HCT116 (cell line): ENCODE results near the gene CYB561A3. TPM values are rescaled to one million over a fixed set of nuclear protein-coding genes. Genes with fewer than 3 reads are reported as not detected.

ENCODE experiments used
- ATAC-seq: fragments of 200-7000 bp; cut with Tn5 transposase; 2 replicates; pipeline ENCODE4 v1.9.1; 2020; ENCODE audit warnings: mild to moderate bottlenecking, moderate library complexity
- BruUV-seq: library from RNA; stranded (reverse); fragments of 400-500 nt; replicated peaks from 2 replicates; lab custom pipeline; 2021; lab: Mats Ljungman, UMichigan
- CTCF ChIA-PET: fragments of 300-600 bp; sonication (Branson Sonifier 250); formaldehyde crosslinking; loops from one replicate; lab custom pipeline; 2021; ENCODE audit warnings: antibody characterized with exemption; lab: Charles Lee
- POLR2A ChIA-PET: fragments of 300-600, 350-600 bp; sonication (Branson Sonifier 250); formaldehyde crosslinking; loops from one replicate; lab custom pipeline; 2021; ENCODE audit warnings: antibody characterized with exemption; lab: Charles Lee
- RAD21 ChIA-PET, 2 experiments: fragments of 300-600 bp; sonication (Branson Sonifier 250); formaldehyde crosslinking; loops; one replicate each; lab custom pipeline; 2023; ENCODE audit warnings: low total read pairs in 2 of 2; ENCODE audit not compliant: uncharacterized antibody in 2 of 2, unreplicated experiment in 2 of 2, low non-redundant PET in 1 of 2; lab: Charles Lee
- DNase-seq: peaks from one replicate; pipeline ENCODE4 v3.0.0-alpha.2; 2010; ENCODE audit warnings: low read depth, low spot score
- H2AFZ ChIP-seq: fragments of 200-600 bp; shearing (Covaris generic), sonication (generic); 2 replicates; pipeline ENCODE4 v1.6.1; 2017; ENCODE audit warnings: low read depth, mixed run types, mixed read lengths, antibody characterized with exemption, low read length; ENCODE audit not compliant: poor library complexity, severe bottlenecking
- H3K27ac ChIP-seq: 2 replicates; pipeline ENCODE4 v1.5.1; 2012; ENCODE audit warnings: low read depth, low read length
- H3K27me3 ChIP-seq: fragments of 200-600 bp; sonication (generic); 2 replicates; pipeline ENCODE4 v1.6.1; 2016; ENCODE audit warnings: mixed run types, low read length, mixed read lengths; ENCODE audit not compliant: insufficient read depth
- H3K36me3 ChIP-seq, 2 experiments: fragments of 200-500 bp in 1 of 2; fragments of 200-600 bp in 1 of 2; sonication (Bioruptor generic) in 1 of 2; sonication (generic) in 1 of 2; 2 replicates each; pipeline versions ENCODE4 v1.5.1 to v1.6.1; 2014 to 2016; ENCODE audit warnings: low read length in 2 of 2, inconsistent platforms in 1 of 2, mixed read lengths in 1 of 2, mixed run types in 1 of 2; ENCODE audit not compliant: insufficient read depth in 2 of 2, control insufficient read depth in 1 of 2
- H3K4me1 ChIP-seq, 2 experiments: fragments of 200-600 bp in 1 of 2; sonication (generic) in 1 of 2; 2 replicates each; pipeline versions ENCODE4 v1.5.1 to v1.6.1; 2012 to 2017; ENCODE audit warnings: low read length in 2 of 2, inconsistent platforms in 1 of 2, mild to moderate bottlenecking in 1 of 2, mixed read lengths in 1 of 2, mixed run types in 1 of 2, moderate library complexity in 1 of 2; ENCODE audit not compliant: insufficient read depth in 2 of 2, control insufficient read depth in 1 of 2
- H3K4me2 ChIP-seq: fragments of 200-600 bp; sonication (generic); 2 replicates; pipeline ENCODE4 v1.6.1; 2017; ENCODE audit warnings: mixed run types, low read length, mixed read lengths
- H3K4me3 ChIP-seq, 2 experiments: fragments of 200-600 bp in 1 of 2; sonication (generic) in 1 of 2; replicated peaks in 1 of 2; 2 replicates each; pipeline ENCODE4 v1.5.1; 2011 to 2016; ENCODE audit warnings: low read length in 2 of 2, control low read depth in 1 of 2, low read depth in 1 of 2, mild to moderate bottlenecking in 1 of 2, mixed read lengths in 1 of 2, mixed run types in 1 of 2
- H3K79me2 ChIP-seq: fragments of 200-600 bp; sonication (generic); 2 replicates; pipeline ENCODE4 v1.6.1; 2017; ENCODE audit warnings: mild to moderate bottlenecking, mixed run types, low read length, moderate library complexity, mixed read lengths; ENCODE audit not compliant: insufficient read depth
- H3K9ac ChIP-seq: fragments of 200-600 bp; sonication (generic); 2 replicates; pipeline ENCODE4 v1.6.1; 2016; ENCODE audit warnings: low read length, mixed read lengths
- H3K9me2 ChIP-seq: fragments of 200-600 bp; sonication (generic), shearing (Covaris generic); 2 replicates; pipeline ENCODE4 v1.6.1; 2017; ENCODE audit warnings: mixed run types, mild to moderate bottlenecking, moderate library complexity; ENCODE audit not compliant: insufficient read depth
- H3K9me3 ChIP-seq, 2 experiments: fragments of 200-500 bp in 1 of 2; fragments of 200-600 bp in 1 of 2; sonication (Bioruptor generic) in 1 of 2; sonication (generic) in 1 of 2; 2 replicates each; pipeline ENCODE4 v1.6.1; 2014 to 2017; ENCODE audit warnings: low read length in 2 of 2, mixed read lengths in 2 of 2, inconsistent platforms in 1 of 2, low read depth in 1 of 2, mild to moderate bottlenecking in 1 of 2, mixed run types in 1 of 2, moderate library complexity in 1 of 2; ENCODE audit not compliant: control insufficient read depth in 1 of 2, insufficient read depth in 1 of 2
- H4K20me1 ChIP-seq: fragments of 200-600 bp; sonication (generic), shearing (Covaris generic); 2 replicates; pipeline ENCODE4 v1.6.1; 2017; ENCODE audit warnings: mixed run types, mild to moderate bottlenecking, moderate library complexity; ENCODE audit not compliant: insufficient read depth
- CEBPB ChIP-seq: IDR thresholded peaks from 2 replicates; pipeline ENCODE4 v1.6.1; 2012; ENCODE audit warnings: low read depth
- EGR1 ChIP-seq: IDR thresholded peaks from 2 replicates; pipeline ENCODE4 v1.6.1; 2012; ENCODE audit warnings: low read depth
- ELF1 ChIP-seq: IDR thresholded peaks from 2 replicates; pipeline ENCODE4 v1.6.1; 2012; ENCODE audit warnings: low read depth, borderline replicate concordance
- EZH2 ChIP-seq: fragments of 200-600 bp; sonication (generic); IDR thresholded peaks from 2 replicates; pipeline ENCODE4 v1.6.1; 2017; ENCODE audit warnings: antibody characterized with exemption, mixed run types
- EZH2phosphoT487 ChIP-seq: fragments of 200-600 bp; IDR thresholded peaks from 2 replicates; pipeline ENCODE4 v1.6.1; 2018; ENCODE audit warnings: antibody characterized with exemption, borderline replicate concordance
- FOSL1 ChIP-seq: IDR thresholded peaks from 2 replicates; pipeline ENCODE4 v1.6.1; 2012; ENCODE audit warnings: low read depth
- JUND ChIP-seq: IDR thresholded peaks from 2 replicates; pipeline ENCODE4 v1.6.1; 2012
- POLR2A ChIP-seq: IDR thresholded peaks from 2 replicates; pipeline ENCODE4 v1.7.0; 2011; ENCODE audit warnings: borderline replicate concordance; ENCODE audit not compliant: insufficient read depth, insufficient read length; ENCODE audit errors: extremely low read depth
- POLR2AphosphoS5 ChIP-seq: IDR thresholded peaks from 2 replicates; pipeline ENCODE4 v1.6.1; 2011; ENCODE audit warnings: mild to moderate bottlenecking, low read depth, low read length, moderate library complexity
- RAD21 ChIP-seq: IDR thresholded peaks from 2 replicates; pipeline ENCODE4 v1.6.1; 2012; ENCODE audit warnings: low read depth, mild to moderate bottlenecking
- SIN3A ChIP-seq: IDR thresholded peaks from 2 replicates; pipeline ENCODE4 v1.6.1; 2012; ENCODE audit warnings: low read depth
- SP1 ChIP-seq: IDR thresholded peaks from 2 replicates; pipeline ENCODE4 v1.6.1; 2012; ENCODE audit warnings: low read depth
- SRF ChIP-seq: IDR thresholded peaks from 2 replicates; pipeline ENCODE4 v1.6.1; 2012; ENCODE audit warnings: low read depth
- TCF7L2 ChIP-seq: IDR thresholded peaks from 2 replicates; pipeline ENCODE4 v1.7.0; 2011; ENCODE audit warnings: borderline replicate concordance, inconsistent platforms; ENCODE audit not compliant: insufficient read depth, insufficient read length; ENCODE audit errors: extremely low read depth
- YY1 ChIP-seq: IDR thresholded peaks from 2 replicates; pipeline ENCODE4 v1.6.1; 2011; ENCODE audit warnings: low read length, low read depth, moderate library complexity, mild to moderate bottlenecking; ENCODE audit not compliant: insufficient replicate concordance; ENCODE audit errors: extremely low read depth
- ZFX ChIP-seq: fragments of 450-650 bp; IDR thresholded peaks from 2 replicates; pipeline ENCODE4 v1.6.1; 2017
- intact Hi-C: fragments of 100-400 bp; cut with micrococcal nuclease; formaldehyde crosslinking; loops from 2 replicates; pipeline ENCODE4 v1.10.0; 2022
- total RNA-seq: library from RNA; stranded (reverse); gene quantifications from one replicate; pipeline ENCODE4 v1.2.1, GENCODE V29; 2021; ENCODE audit not compliant: unreplicated experiment
- TF ChIP-seq, protein P1 (sequence below): IDR thresholded peaks from 2 replicates; pipeline ENCODE4 v1.6.1; 2011; ENCODE audit warnings: mild to moderate bottlenecking, low read length, moderate library complexity; ENCODE audit not compliant: insufficient replicate concordance; ENCODE audit errors: extremely low read depth
- TF ChIP-seq, protein P2 (sequence below), 3 experiments: fragments of 200-600 bp in 1 of 3; sonication (generic) in 1 of 3; IDR thresholded peaks in 2 of 3; conservative IDR thresholded peaks in 1 of 3; 2 replicates each; pipeline ENCODE4 v1.5.1; 2012 to 2017; ENCODE audit warnings: low read depth in 2 of 3, low read length in 2 of 3, antibody characterized with exemption in 1 of 3, borderline replicate concordance in 1 of 3, control low read depth in 1 of 3, mild to moderate bottlenecking in 1 of 3, mixed read lengths in 1 of 3, mixed run types in 1 of 3, moderate library complexity in 1 of 3; ENCODE audit not compliant: insufficient read depth in 1 of 3
- TF ChIP-seq, protein P3 (sequence below): IDR thresholded peaks from 2 replicates; pipeline ENCODE4 v1.6.1; 2012; ENCODE audit warnings: low read depth
- TF ChIP-seq, protein P4 (sequence below): IDR thresholded peaks from 2 replicates; pipeline ENCODE4 v1.6.1; 2012

Gene CYB561A3
- total RNA-seq, 1 experiment from 2014 or later: 34.1 TPM

DNA sequence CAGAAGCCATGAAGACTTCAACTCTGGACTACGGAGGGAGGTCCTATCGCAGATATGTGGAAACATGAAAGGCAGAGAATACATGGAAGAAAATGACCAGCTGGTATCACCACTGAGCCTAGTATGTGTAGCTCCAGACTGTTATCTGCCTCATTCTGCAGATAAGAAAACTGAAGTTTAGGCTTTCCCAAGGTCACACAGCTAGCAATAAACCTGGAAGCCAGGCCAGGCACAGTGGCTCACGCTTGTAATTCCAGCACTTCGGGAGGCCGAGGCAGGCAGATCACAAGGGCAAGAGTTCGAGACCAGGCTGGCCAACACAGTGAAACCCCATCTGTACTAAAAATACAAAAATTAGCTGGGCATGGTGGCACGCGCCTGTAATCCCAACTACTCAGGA, 50.9 kb downstream of the CYB561A3 start:
- POLR2A ChIA-PET: no interaction called here
- ATAC-seq (no peak), DNase-seq (no peak)
- H3K79me2 ChIP-seq: peaks cover 9% of the 10 kb centered on the region
- H3K9ac ChIP-seq: no peak overlapping the region
- no peak overlapping the region for H3K27ac ChIP-seq
- no peak overlapping the region for H2AFZ ChIP-seq
- H3K9me2 ChIP-seq: no peaks in the 10 kb centered on the region
- H3K27me3 ChIP-seq: no peaks in the 10 kb centered on the region
- peaks cover 76 to 89% of the 10 kb centered on the region in 2 experiments; a peak in 3 of 4 replicates for H3K36me3 ChIP-seq
- no peaks in the 10 kb centered on the region for H3K9me3 ChIP-seq
- intact Hi-C loops: no loop called here
- H3K4me3 ChIP-seq: no peak overlapping the region
- RAD21 ChIA-PET: no interaction called here
- CTCF ChIA-PET: no interaction called here
- H3K4me2 ChIP-seq: no peak overlapping the region
- peaks cover 4% of the 10 kb centered on the region; the same call in 1 of the 2 replicates for H4K20me1 ChIP-seq
- TF ChIP-seq SP1 (no peak), POLR2A (no peak), CEBPB (no peak), SIN3A (no peak), EGR1 (no peak), POLR2AphosphoS5 (no peak), ZFX (no peak), FOSL1 (no peak), YY1 (no peak), EZH2phosphoT487 (no peak), ELF1 (no peak), TCF7L2 (no peak), EZH2 (no peak), SRF (no peak), RAD21 (no peak), JUND (no peak)
- TF ChIP-seq, protein P1, sequence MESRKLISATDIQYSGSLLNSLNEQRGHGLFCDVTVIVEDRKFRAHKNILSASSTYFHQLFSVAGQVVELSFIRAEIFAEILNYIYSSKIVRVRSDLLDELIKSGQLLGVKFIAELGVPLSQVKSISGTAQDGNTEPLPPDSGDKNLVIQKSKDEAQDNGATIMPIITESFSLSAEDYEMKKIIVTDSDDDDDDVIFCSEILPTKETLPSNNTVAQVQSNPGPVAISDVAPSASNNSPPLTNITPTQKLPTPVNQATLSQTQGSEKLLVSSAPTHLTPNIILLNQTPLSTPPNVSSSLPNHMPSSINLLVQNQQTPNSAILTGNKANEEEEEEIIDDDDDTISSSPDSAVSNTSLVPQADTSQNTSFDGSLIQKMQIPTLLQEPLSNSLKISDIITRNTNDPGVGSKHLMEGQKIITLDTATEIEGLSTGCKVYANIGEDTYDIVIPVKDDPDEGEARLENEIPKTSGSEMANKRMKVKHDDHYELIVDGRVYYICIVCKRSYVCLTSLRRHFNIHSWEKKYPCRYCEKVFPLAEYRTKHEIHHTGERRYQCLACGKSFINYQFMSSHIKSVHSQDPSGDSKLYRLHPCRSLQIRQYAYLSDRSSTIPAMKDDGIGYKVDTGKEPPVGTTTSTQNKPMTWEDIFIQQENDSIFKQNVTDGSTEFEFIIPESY: no peak
- TF ChIP-seq, protein P2, sequence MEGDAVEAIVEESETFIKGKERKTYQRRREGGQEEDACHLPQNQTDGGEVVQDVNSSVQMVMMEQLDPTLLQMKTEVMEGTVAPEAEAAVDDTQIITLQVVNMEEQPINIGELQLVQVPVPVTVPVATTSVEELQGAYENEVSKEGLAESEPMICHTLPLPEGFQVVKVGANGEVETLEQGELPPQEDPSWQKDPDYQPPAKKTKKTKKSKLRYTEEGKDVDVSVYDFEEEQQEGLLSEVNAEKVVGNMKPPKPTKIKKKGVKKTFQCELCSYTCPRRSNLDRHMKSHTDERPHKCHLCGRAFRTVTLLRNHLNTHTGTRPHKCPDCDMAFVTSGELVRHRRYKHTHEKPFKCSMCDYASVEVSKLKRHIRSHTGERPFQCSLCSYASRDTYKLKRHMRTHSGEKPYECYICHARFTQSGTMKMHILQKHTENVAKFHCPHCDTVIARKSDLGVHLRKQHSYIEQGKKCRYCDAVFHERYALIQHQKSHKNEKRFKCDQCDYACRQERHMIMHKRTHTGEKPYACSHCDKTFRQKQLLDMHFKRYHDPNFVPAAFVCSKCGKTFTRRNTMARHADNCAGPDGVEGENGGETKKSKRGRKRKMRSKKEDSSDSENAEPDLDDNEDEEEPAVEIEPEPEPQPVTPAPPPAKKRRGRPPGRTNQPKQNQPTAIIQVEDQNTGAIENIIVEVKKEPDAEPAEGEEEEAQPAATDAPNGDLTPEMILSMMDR (IDR thresholded peaks at IDR 0.05 in 2 of 3, conservative IDR thresholded peaks at IDR 0.05 in 1 of 3; ENCODE audit: borderline replicate concordance in 1 of 3, insufficient read depth in 1 of 3, low read depth in 2 of 3, low read length in 2 of 3): no peak
- TF ChIP-seq, protein P3, sequence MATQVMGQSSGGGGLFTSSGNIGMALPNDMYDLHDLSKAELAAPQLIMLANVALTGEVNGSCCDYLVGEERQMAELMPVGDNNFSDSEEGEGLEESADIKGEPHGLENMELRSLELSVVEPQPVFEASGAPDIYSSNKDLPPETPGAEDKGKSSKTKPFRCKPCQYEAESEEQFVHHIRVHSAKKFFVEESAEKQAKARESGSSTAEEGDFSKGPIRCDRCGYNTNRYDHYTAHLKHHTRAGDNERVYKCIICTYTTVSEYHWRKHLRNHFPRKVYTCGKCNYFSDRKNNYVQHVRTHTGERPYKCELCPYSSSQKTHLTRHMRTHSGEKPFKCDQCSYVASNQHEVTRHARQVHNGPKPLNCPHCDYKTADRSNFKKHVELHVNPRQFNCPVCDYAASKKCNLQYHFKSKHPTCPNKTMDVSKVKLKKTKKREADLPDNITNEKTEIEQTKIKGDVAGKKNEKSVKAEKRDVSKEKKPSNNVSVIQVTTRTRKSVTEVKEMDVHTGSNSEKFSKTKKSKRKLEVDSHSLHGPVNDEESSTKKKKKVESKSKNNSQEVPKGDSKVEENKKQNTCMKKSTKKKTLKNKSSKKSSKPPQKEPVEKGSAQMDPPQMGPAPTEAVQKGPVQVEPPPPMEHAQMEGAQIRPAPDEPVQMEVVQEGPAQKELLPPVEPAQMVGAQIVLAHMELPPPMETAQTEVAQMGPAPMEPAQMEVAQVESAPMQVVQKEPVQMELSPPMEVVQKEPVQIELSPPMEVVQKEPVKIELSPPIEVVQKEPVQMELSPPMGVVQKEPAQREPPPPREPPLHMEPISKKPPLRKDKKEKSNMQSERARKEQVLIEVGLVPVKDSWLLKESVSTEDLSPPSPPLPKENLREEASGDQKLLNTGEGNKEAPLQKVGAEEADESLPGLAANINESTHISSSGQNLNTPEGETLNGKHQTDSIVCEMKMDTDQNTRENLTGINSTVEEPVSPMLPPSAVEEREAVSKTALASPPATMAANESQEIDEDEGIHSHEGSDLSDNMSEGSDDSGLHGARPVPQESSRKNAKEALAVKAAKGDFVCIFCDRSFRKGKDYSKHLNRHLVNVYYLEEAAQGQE: no peak
- TF ChIP-seq, protein P4, sequence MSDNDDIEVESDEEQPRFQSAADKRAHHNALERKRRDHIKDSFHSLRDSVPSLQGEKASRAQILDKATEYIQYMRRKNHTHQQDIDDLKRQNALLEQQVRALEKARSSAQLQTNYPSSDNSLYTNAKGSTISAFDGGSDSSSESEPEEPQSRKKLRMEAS: no peak
- H3K4me1 ChIP-seq: no peaks in the 10 kb centered on the region
- BruUV-seq: no TSS peak
